ENCODE measurements around the gene MAPK14. TPM values are rescaled to one million over a fixed set of nuclear protein-coding genes. Genes with fewer than 3 reads are reported as not detected.

Gene MAPK14
- total and polyA plus RNA-seq, 2 donors (not counting 3 experiments of a cell fraction or from before 2014, with no cell fraction given) = 33.3 to 54.1 TPM

GRCh38 chr6:36042618-36043260 lies 15.1 kb downstream of the MAPK14 start:
- no peaks in the 10 kb centered on the region for H3K27me3 ChIP-seq (ENCODE audit: control insufficient read depth in 2 of 2, insufficient read depth in 2 of 2, low read length in 2 of 2)
- H3K4me3 ChIP-seq (replicated peaks in 1 of 3; ENCODE audit: insufficient read depth in 1 of 3, low read depth in 1 of 3, low read length in 3 of 3) = no peak overlapping the region
- H3K9me3 ChIP-seq (replicated peaks; ENCODE audit: control insufficient read depth, insufficient read depth, low read length) = no peaks in the 10 kb centered on the region
- H3K79me2 ChIP-seq (ENCODE audit: control insufficient read depth, insufficient read depth, low read length) = peaks cover 93% of the 10 kb centered on the region
- H2AFZ ChIP-seq (ENCODE audit: low read depth, low read length) = no peak overlapping the region
- H3K4me1 ChIP-seq (ENCODE audit: control insufficient read depth, extremely low read depth, insufficient read depth, low read length) = peaks cover 7% of the 10 kb centered on the region
- POLR2A ChIA-PET = interaction anchor here (0.8 kb wide), 1 partner anchor 14 kb away, joined by 5 read pairs; no protein-coding TSS in a partner anchor
- H3K9me1 ChIP-seq (replicated peaks; ENCODE audit: control insufficient read depth, extremely low read depth, insufficient read depth, low read length) = no peaks in the 10 kb centered on the region
- BruUV-seq (replicated peaks) = no TSS peak
- FAIRE-seq (no peak), DNase-seq (ENCODE audit: low read depth, low spot score) (no peak)
- intact Hi-C loops (cut with micrococcal nuclease) = no loop called here
- H4K20me1 ChIP-seq (replicated peaks; ENCODE audit: control insufficient read depth, extremely low read depth, insufficient read depth, low read length) = peaks cover 13% of the 10 kb centered on the region
- no peak overlapping the region for H3K4me2 ChIP-seq (ENCODE audit: insufficient read depth, low read length)
- H3K9ac ChIP-seq (replicated peaks; ENCODE audit: extremely low read depth, insufficient read depth, low read length) = no peak overlapping the region
- H3K27ac ChIP-seq (ENCODE audit: insufficient read depth, low read depth, low read length) = no peak overlapping the region
- CTCF ChIA-PET = interaction anchor here (1.0 to 1.5 kb wide), 5 partner anchors 9 to 52 kb away, joined by 3 to 8 read pairs (median 4); partner anchors contain the start of gene MAPK14
- no peaks in the 10 kb centered on the region for H3K36me3 ChIP-seq (ENCODE audit: control insufficient read depth in 2 of 2, extremely low read depth in 1 of 2, insufficient read depth in 2 of 2, low read length in 2 of 2)
- dilution Hi-C loops (cut with MboI; ENCODE audit: extremely low pct_ligation_motif_present, low sequenced_read_pairs) = no loop called here
- TF ChIP-seq, protein P1, sequence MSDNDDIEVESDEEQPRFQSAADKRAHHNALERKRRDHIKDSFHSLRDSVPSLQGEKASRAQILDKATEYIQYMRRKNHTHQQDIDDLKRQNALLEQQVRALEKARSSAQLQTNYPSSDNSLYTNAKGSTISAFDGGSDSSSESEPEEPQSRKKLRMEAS (IDR thresholded peaks at IDR 0.05; ENCODE audit: insufficient read depth, insufficient read length) = no peak
- TF ChIP-seq FOS (IDR thresholded peaks at IDR 0.05; ENCODE audit: borderline replicate concordance, insufficient read depth, low read length) (no peak), EZH2 (IDR thresholded peaks at IDR 0.05; ENCODE audit: borderline replicate concordance, low read depth, low read length, severe bottlenecking) (no peak), POLR2A (IDR thresholded peaks at IDR 0.05; ENCODE audit: low read depth, low read length) (no peak), POLR2AphosphoS5 (IDR thresholded peaks at IDR 0.05; ENCODE audit: insufficient read depth, low read depth, low read length) (no peak), MYC (IDR thresholded peaks at IDR 0.05; ENCODE audit: low read depth, low read length) (no peak), JUN (IDR thresholded peaks at IDR 0.05; ENCODE audit: borderline replicate concordance, insufficient read depth, insufficient read length, low read depth) (no peak), GATA2 (IDR thresholded peaks at IDR 0.05; ENCODE audit: insufficient read depth, insufficient read length, low read depth, low read length) (no peak)
- TF ChIP-seq, protein P2, sequence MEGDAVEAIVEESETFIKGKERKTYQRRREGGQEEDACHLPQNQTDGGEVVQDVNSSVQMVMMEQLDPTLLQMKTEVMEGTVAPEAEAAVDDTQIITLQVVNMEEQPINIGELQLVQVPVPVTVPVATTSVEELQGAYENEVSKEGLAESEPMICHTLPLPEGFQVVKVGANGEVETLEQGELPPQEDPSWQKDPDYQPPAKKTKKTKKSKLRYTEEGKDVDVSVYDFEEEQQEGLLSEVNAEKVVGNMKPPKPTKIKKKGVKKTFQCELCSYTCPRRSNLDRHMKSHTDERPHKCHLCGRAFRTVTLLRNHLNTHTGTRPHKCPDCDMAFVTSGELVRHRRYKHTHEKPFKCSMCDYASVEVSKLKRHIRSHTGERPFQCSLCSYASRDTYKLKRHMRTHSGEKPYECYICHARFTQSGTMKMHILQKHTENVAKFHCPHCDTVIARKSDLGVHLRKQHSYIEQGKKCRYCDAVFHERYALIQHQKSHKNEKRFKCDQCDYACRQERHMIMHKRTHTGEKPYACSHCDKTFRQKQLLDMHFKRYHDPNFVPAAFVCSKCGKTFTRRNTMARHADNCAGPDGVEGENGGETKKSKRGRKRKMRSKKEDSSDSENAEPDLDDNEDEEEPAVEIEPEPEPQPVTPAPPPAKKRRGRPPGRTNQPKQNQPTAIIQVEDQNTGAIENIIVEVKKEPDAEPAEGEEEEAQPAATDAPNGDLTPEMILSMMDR (IDR thresholded peaks at IDR 0.05; ENCODE audit: extremely low read depth in 1 of 2, insufficient read depth in 1 of 2, low read depth in 1 of 2, low read length in 2 of 2) = no peak
